Measurements from ENCODE around the gene CENPP.
A peak's percentile ranks its signal among the peaks of the same experiment; 100 is the strongest.

CENPP gene

DNA sequence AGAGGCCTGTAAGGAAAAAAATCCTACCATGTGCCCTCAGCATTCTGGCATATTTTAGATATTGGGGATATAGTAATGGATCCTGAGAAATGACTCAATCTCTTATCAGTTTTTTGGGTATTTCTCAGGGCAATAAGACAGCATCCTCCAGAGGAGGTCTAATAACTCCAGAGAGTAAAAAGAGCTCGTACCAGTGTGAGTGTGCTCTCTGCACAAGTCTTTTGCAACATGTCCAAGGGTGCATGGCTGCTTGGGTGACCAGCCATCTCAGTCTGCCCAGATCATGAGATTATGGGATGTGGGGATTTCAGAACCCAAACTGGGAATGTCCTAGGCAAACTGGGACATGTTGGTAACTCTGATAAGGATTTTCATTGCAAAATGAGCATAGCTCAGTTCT, 141.3 kb downstream of the CENPP start:
- Mint-ChIP-seq H3K36me3 (ENCODE audit: insufficient read depth) (no peaks in the 10 kb centered on the region), H3K27me3 (no peaks in the 10 kb centered on the region), H3K4me3 (no peak overlapping the region), H3K9me3 (no peaks in the 10 kb centered on the region), H3K27ac (no peak overlapping the region), H3K4me1 (ENCODE audit: low read depth in 2 of 2) (no peaks in the 10 kb centered on the region)
- ATAC-seq (replicated peaks): no peak
- DNase-seq: no peak

DNA sequence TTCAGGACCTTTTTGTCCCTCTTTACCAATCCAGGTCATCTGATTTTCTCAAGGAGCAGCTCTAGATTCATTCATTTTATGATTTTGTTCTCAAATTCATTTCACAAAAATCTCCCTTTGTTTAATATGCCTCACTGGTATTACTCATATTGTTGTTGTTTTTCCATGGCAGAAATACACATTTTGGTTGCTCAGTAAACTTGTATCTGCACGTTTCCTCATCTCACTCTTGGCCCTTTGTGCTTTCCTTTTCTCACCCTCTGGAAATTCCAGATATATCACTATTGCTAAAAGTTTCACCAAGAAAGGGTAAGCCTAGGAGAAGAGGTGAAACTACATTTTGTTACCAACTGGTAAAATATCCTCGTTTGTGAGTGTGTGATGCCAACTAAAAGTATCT, 141.8 kb downstream of the CENPP start:
- DNase-seq (no peak), ATAC-seq (replicated peaks) (no peak)
- Mint-ChIP-seq H3K36me3 (ENCODE audit: insufficient read depth) (no peaks in the 10 kb centered on the region), H3K4me3 (no peak overlapping the region), H3K4me1 (ENCODE audit: low read depth in 2 of 2) (no peaks in the 10 kb centered on the region), H3K27ac (no peak overlapping the region), H3K9me3 (no peaks in the 10 kb centered on the region), H3K27me3 (no peaks in the 10 kb centered on the region)

DNA sequence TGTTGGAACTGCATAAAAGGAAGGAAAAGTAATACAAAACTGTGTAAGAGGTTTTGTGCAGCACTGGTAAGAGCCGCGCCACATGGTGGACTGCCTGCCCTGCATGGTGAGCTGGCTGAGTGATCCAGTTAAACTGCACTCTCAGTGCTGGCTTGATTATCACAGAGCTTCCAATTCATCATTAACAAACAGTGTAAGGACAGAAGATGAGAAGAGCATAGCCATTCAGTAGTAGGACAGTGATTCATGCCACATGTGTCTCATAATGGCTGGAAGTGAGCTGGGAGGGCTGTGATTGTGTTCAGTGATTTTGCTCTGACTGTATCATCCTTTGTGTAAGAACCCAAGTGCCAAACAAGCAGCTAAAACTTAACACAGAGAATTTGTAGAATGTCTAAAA, 142.5 kb downstream of the CENPP start:
- no peak for DNase-seq
- Mint-ChIP-seq H3K27me3 (no peaks in the 10 kb centered on the region), H3K27ac (no peak overlapping the region), H3K36me3 (ENCODE audit: insufficient read depth) (no peaks in the 10 kb centered on the region), H3K4me1 (ENCODE audit: low read depth in 2 of 2) (no peaks in the 10 kb centered on the region), H3K9me3 (no peaks in the 10 kb centered on the region), H3K4me3 (no peak overlapping the region)
- no peak for ATAC-seq (replicated peaks)

DNA sequence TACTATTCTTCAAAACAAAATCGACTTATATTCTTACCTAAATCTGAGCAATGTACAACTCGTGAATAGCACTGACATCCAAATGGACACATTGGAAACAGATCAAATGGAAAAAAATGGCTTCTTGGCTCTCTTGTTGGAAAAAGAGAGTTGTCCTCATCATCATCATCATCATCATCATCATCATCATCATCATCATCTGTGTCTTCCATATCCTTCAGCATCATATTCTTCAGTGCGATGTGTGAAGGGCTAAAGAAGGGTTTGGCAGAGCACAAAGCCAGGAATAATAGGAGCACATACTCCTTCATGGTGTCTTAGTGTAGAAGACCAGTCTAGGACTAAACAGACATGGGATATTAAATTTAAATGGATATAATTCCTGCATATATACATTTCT, 148.8 kb downstream of the CENPP start:
- DNase-seq (no peak), ATAC-seq (replicated peaks) (no peak)
- no peaks in the 10 kb centered on the region for H3K36me3 Mint-ChIP-seq (ENCODE audit: insufficient read depth)
- H3K4me1 Mint-ChIP-seq (ENCODE audit: low read depth in 2 of 2): no peaks in the 10 kb centered on the region
- no peak overlapping the region for H3K4me3 Mint-ChIP-seq
- H3K27me3 Mint-ChIP-seq: no peaks in the 10 kb centered on the region
- no peak overlapping the region for H3K27ac Mint-ChIP-seq
- H3K9me3 Mint-ChIP-seq: no peaks in the 10 kb centered on the region

DNA sequence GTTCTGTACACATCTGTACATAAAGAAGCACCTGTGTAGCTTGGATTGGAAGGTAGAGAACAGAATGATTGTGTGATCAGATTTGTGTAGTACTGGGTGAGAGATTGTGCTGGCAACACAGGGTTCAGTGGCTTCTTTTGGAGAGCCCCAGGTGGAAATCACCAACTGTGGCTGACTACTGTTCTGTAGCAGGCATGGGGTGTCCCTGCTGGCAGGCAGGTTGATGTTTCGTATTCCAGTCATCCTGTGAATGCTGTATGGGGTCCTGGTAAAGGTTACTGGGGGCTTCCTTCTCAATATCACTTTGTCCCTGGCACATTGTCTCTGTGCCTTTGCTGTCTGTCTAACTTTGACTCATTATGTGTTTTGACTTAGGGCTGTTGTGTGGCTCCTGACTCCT, 151.2 kb downstream of the CENPP start:
- no peaks in the 10 kb centered on the region for H3K4me1 Mint-ChIP-seq (ENCODE audit: low read depth in 2 of 2)
- DNase-seq: no peak
- H3K27me3 Mint-ChIP-seq: no peaks in the 10 kb centered on the region
- H3K36me3 Mint-ChIP-seq (ENCODE audit: insufficient read depth): no peaks in the 10 kb centered on the region
- H3K4me3 Mint-ChIP-seq: no peak overlapping the region
- no peaks in the 10 kb centered on the region for H3K9me3 Mint-ChIP-seq
- no peak overlapping the region for H3K27ac Mint-ChIP-seq
- ATAC-seq (replicated peaks): no peak

DNA sequence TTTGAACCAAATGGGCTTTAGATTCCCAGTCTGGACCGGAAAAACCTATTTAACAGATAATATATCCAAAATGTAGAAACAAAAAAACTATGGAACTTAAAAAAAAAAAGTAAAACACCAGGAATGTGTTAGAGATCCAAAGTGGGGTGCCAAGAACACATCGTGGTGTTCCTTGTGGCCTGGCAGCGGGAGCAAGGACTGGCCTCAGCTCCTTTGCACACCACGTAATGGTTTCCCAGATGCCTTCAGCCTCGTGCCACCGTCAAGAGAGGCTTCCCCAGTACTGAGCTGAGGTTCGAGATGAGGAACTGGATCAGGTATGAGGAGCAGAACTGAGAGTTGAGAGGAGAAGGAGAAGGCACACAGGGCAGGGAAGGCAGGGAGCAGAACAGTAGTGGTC, 153.0 kb downstream of the CENPP start:
- Mint-ChIP-seq H3K4me1 (ENCODE audit: low read depth in 2 of 2) (no peaks in the 10 kb centered on the region), H3K27ac (no peak overlapping the region), H3K9me3 (no peaks in the 10 kb centered on the region), H3K36me3 (ENCODE audit: insufficient read depth) (no peaks in the 10 kb centered on the region), H3K4me3 (no peak overlapping the region), H3K27me3 (no peaks in the 10 kb centered on the region)
- ATAC-seq (replicated peaks) (no peak), DNase-seq (no peak)

DNA sequence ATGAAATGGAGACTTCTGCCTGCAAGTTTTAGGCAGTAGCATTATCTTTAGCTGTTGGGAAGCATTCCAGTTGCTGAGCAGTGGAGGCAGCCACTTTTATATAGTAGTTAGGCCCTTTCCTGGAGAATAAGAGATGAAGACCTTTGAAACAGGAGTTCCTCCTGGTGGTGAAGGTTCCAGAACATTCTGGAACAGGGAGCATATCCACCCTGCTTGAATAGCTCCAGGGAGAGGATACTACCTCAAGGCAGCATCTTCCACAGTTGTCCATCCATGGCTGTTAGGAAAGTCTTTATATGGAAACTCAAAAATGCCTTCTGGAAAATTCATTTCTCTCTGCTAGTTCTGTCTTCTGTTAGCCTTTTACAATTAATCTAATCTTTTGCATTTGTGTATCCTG, 153.6 kb downstream of the CENPP start:
- H3K9me3 Mint-ChIP-seq: no peaks in the 10 kb centered on the region
- no peak overlapping the region for H3K27ac Mint-ChIP-seq
- DNase-seq (no peak), ATAC-seq (replicated peaks) (no peak)
- no peak overlapping the region for H3K4me3 Mint-ChIP-seq
- H3K36me3 Mint-ChIP-seq (ENCODE audit: insufficient read depth): no peaks in the 10 kb centered on the region
- H3K27me3 Mint-ChIP-seq: no peaks in the 10 kb centered on the region
- no peaks in the 10 kb centered on the region for H3K4me1 Mint-ChIP-seq (ENCODE audit: low read depth in 2 of 2)

DNA sequence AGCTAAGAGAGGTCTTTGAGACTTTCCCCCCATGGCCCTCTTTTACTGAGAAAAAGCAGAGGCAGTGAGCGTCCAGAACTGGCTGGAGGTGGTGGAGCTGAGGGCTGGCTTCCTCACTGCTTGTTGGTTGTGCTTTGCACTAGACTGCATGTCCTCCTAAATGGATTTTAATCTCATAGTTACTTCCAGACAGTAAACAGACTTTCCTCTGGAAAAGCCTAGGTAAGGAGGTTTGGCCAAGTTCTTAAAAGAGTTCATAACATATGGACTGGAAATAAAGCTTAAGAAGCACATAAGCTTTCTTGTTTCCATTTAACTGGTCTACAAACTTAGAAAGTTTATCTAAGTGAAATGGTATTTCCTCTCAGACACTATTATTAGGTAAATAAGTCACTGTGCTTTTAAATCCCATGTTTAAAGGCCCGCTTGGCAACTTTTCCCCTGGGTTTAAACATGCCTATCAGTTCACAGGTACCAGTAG, 154.6 kb downstream of the CENPP start:
- Mint-ChIP-seq H3K4me1 (ENCODE audit: low read depth in 2 of 2) (no peaks in the 10 kb centered on the region), H3K36me3 (ENCODE audit: insufficient read depth) (no peaks in the 10 kb centered on the region)

DNA sequence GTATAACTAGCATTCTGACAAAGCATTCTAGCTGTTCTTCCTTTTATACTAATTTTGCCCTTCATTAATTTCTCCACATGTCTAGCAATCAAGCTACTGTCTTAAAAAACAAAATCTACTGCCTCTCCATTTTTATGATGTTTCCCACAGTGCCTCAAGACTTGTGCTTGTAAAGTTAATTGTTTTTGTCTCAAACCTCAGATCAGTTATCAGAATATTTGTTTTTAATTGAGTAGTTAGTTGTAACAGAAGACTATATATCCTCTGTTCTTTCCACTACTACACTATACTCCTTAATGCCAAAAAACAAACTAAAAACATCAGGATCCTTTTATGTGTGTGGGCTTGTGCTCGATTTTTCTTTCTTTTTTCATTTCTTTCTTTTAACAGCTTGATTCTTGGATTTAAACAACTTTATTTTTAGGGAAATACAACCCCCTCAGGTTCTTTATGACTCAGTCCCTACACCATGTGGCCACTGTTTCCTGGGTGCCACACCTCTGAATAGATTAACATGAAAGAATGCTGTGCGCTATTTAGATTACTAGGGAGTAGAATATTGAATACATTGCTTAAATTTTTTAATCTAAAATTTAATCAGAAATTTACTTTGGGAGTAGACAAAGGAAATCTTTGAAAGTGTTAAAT, 155.4 kb downstream of the CENPP start:
- H3K27ac Mint-ChIP-seq: peak overlapping the region in 1 of 2 donors; percentile 45
- no peak for DNase-seq
- no peak for ATAC-seq (replicated peaks)
- H3K4me1 Mint-ChIP-seq (ENCODE audit: low read depth in 2 of 2): no peaks in the 10 kb centered on the region
- no peak overlapping the region for H3K4me3 Mint-ChIP-seq
- no peaks in the 10 kb centered on the region for H3K9me3 Mint-ChIP-seq
- H3K27me3 Mint-ChIP-seq: no peaks in the 10 kb centered on the region
- no peaks in the 10 kb centered on the region for H3K36me3 Mint-ChIP-seq (ENCODE audit: insufficient read depth)

More for the DNA sequence above, 154.6 kb downstream of the CENPP start:
- Mint-ChIP-seq H3K4me3 (no peak overlapping the region), H3K9me3 (no peaks in the 10 kb centered on the region), H3K27me3 (no peaks in the 10 kb centered on the region), H3K27ac (no peak overlapping the region)
- no peak for DNase-seq
- ATAC-seq (replicated peaks): no peak

DNA sequence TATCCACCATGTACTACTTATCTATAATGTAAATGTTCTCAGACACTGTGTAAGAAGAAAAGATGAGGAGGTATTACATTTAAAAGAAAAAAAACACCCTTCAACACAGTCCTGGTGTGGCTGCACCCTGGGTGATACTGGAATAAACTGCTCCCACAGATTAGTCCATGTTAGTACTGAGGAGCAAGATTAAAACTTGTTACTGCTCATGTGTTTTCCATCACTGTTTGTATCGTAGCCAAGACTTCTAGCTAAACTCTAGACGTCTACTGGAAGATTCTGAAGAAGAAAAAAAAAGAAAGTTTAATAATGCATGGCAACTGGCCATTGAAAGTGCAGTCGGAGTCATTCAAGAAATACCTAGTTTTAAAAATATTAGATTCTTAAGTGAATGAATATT, 156.6 kb downstream of the CENPP start, which contains the start of gene ASPN:
ASPN (minus strand) TSS at position 178 of the 400 bp plus-strand sequence.
- Mint-ChIP-seq H3K27me3 (no peaks in the 10 kb centered on the region), H3K4me1 (ENCODE audit: low read depth in 2 of 2) (no peaks in the 10 kb centered on the region), H3K36me3 (ENCODE audit: insufficient read depth) (no peaks in the 10 kb centered on the region), H3K27ac (peak within 1 kb of the TSS in 1 of 2 donors; percentile 45), H3K9me3 (no peaks in the 10 kb centered on the region), H3K4me3 (no peak within 1 kb of the TSS)
- DNase-seq: no peak
- ATAC-seq (replicated peaks): no peak

DNA sequence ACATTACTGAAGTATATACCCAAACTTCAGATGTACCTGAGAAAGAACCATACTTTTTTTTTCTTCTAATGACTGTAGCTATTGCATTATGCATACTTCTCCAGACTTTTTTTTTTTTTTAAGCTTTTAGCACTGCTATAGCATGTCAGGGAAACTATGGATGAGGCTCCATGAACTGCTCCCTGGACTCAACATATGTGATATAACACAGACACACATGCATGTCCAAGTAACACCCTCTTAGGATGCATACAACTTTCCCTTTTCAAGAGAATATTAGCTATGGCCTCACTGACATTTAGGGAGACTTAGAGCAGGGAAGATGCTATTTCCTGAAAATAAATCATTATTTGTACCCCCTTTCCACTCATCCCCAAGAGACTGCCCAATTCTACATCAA, 157.1 kb downstream of the CENPP start:
- H3K27ac Mint-ChIP-seq: no peak overlapping the region
- no peaks in the 10 kb centered on the region for H3K36me3 Mint-ChIP-seq (ENCODE audit: insufficient read depth)
- no peaks in the 10 kb centered on the region for H3K9me3 Mint-ChIP-seq
- H3K4me1 Mint-ChIP-seq (ENCODE audit: low read depth in 2 of 2): no peaks in the 10 kb centered on the region
- ATAC-seq (replicated peaks) (no peak), DNase-seq (no peak)
- no peaks in the 10 kb centered on the region for H3K27me3 Mint-ChIP-seq
- no peak overlapping the region for H3K4me3 Mint-ChIP-seq

DNA sequence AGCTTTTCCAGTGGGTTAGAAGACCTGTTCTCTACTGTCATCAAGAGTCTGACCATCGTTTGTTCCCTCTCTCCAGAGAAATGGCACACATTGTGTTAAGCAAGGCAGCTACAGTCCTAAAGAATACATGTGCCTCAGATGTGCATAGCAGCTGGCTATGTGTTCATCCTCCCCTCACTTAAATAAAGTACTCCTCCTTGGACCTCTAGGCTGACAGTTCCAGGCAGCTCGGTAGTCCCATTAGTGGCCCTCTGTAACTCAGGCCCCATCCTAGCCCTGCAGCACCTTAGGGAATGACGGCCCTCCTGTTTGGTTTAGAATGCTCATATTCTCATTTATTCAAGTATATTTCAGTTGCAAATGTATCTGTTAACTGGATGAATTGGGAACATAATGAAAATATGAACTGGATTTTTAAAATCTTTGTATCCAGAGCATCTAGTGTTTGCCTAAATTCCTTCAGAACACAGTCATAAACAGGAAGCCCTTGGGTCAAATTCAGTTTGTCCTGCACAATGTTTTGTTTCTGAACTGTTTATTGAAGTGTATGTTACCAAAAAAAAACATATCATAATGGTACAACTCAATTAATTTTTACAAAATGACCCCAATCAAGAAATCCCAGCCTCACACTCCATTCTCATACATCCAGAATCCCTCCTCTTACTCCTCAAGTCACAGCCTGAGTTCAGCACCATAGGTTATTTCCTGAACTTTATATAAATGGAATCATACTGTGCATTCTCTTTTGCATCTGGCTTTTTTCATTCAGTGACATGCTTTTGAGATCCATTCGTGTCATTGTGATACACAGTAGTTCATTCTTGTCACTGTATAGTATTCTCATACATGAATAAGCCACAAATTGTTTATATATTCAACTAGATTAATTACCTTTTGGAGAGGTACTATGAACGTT, 158.1 kb downstream of the CENPP start:
- Mint-ChIP-seq H3K9me3 (no peaks in the 10 kb centered on the region), H3K36me3 (ENCODE audit: insufficient read depth) (no peaks in the 10 kb centered on the region), H3K27me3 (no peaks in the 10 kb centered on the region), H3K27ac (no peak overlapping the region), H3K4me3 (no peak overlapping the region), H3K4me1 (ENCODE audit: low read depth in 2 of 2) (no peaks in the 10 kb centered on the region)
- DNase-seq (no peak), ATAC-seq (replicated peaks) (no peak)

DNA sequence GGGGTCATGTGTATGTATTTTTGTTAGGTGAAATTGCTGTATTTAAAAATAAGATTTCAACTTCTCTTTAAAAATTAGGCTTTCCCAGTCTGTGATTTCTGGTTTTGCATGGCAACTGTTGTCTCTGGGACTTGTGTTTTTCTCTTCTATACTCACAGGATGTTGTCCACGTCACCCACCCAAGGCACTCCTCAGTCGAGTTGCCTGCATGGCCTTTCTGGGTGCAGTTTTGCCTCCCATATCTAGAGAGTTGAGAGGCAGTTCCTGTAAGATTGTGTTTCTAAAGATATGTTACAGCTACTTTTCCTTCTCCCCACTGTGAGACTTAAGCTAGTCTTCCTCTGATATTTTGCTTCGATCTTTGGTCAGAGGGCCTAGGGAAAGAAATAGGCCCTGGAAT, 158.8 kb downstream of the CENPP start:
- ATAC-seq (replicated peaks) (no peak), DNase-seq (no peak)
- Mint-ChIP-seq H3K4me1 (ENCODE audit: low read depth in 2 of 2) (no peaks in the 10 kb centered on the region), H3K27me3 (no peaks in the 10 kb centered on the region), H3K36me3 (ENCODE audit: insufficient read depth) (no peaks in the 10 kb centered on the region), H3K27ac (no peak overlapping the region), H3K9me3 (no peaks in the 10 kb centered on the region), H3K4me3 (no peak overlapping the region)

DNA sequence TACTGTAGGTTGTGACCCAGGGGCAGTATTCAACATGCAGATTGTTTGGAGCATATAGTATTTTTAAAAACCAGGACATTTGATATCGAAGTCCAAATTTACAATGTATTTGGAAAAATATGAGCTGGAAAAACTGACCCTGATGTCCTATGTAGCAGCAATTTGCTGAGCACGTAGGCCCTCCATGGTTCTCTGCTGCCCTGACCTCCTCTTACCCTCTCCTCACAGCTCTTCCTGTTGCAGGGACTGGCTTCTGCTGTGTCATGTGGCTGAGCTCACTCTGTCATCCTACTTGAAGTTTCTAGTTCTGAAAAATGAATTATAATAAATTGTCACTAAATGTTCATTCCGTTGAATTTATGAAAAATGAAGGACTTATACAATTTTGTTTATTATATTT, 160.6 kb downstream of the CENPP start:
- Mint-ChIP-seq H3K4me1 (ENCODE audit: low read depth in 2 of 2) (no peaks in the 10 kb centered on the region), H3K4me3 (no peak overlapping the region), H3K27me3 (no peaks in the 10 kb centered on the region), H3K27ac (no peak overlapping the region), H3K9me3 (no peaks in the 10 kb centered on the region), H3K36me3 (ENCODE audit: insufficient read depth) (no peaks in the 10 kb centered on the region)
- DNase-seq (no peak), ATAC-seq (replicated peaks) (no peak)
